AG20443 (cell line): Measurements from ENCODE around the gene GALNT13.

Source experiments
- DNase-seq: peaks from one replicate; pipeline ENCODE4 v3.0.0; 2012; ENCODE audit warnings: low spot score, mixed read lengths

The GALNT13 gene

GRCh38 chr2:154226931-154227330 is 355.2 kb downstream of the GALNT13 start:
- no peak for DNase-seq

GRCh38 chr2:154228566-154229280 is 357.0 kb downstream of the GALNT13 start:
- DNase-seq = no peak

- DNase-seq = no peak
These were observed 358.2 kb downstream of the GALNT13 start for GRCh38 chr2:154229966-154230365.

- DNase-seq = no peak
These were observed 359.3 kb downstream of the GALNT13 start for GRCh38 chr2:154231021-154231420.

- no peak for DNase-seq
These were observed 361.5 kb downstream of the GALNT13 start for GRCh38 chr2:154233231-154233630.

GRCh38 chr2:154238252-154238651 is 366.5 kb downstream of the GALNT13 start:
- DNase-seq = no peak

GRCh38 chr2:154240316-154240715 is 368.6 kb downstream of the GALNT13 start:
- DNase-seq = no peak

- DNase-seq = no peak
These were observed 369.2 kb downstream of the GALNT13 start for GRCh38 chr2:154240921-154241379.

GRCh38 chr2:154242687-154243086 is 371.0 kb downstream of the GALNT13 start:
- no peak for DNase-seq

GRCh38 chr2:154243685-154244084 is 372.0 kb downstream of the GALNT13 start:
- DNase-seq = no peak

- DNase-seq = no peak
These were observed 373.2 kb downstream of the GALNT13 start for GRCh38 chr2:154244932-154245331.

- DNase-seq = no peak
These were observed 375.8 kb downstream of the GALNT13 start for GRCh38 chr2:154247503-154247902.

- DNase-seq = no peak
These were observed 384.4 kb downstream of the GALNT13 start for GRCh38 chr2:154256136-154256535.

- no peak for DNase-seq
These were observed 387.3 kb downstream of the GALNT13 start for GRCh38 chr2:154259030-154259429.

GRCh38 chr2:154261473-154262027 is 389.8 kb downstream of the GALNT13 start:
- DNase-seq = no peak

GRCh38 chr2:154263206-154263605 is 391.5 kb downstream of the GALNT13 start:
- no peak for DNase-seq

- DNase-seq = no peak
These were observed 392.3 kb downstream of the GALNT13 start for GRCh38 chr2:154264024-154264423.

- no peak for DNase-seq
These were observed 396.3 kb downstream of the GALNT13 start for GRCh38 chr2:154267983-154268382.

- DNase-seq = no peak
These were observed 408.8 kb downstream of the GALNT13 start for GRCh38 chr2:154280543-154280942.

GRCh38 chr2:154289870-154290269 is 418.1 kb downstream of the GALNT13 start:
- no peak for DNase-seq

- no peak for DNase-seq
These were observed 419.8 kb downstream of the GALNT13 start for GRCh38 chr2:154291511-154291910.

- DNase-seq = no peak
These were observed 420.2 kb downstream of the GALNT13 start for GRCh38 chr2:154291927-154292326.

- no peak for DNase-seq
These were observed 422.1 kb downstream of the GALNT13 start for GRCh38 chr2:154293864-154294263.
